Mesendoderm (in vitro differentiated cells): ENCODE results near the gene DENND1B.

Experiments used
- DNase-seq: peaks from one replicate; pipeline ENCODE4 v3.0.0; 2013
- H2AK5ac ChIP-seq: 2 replicates; pipeline ENCODE4 v1.6.1; 2013; ENCODE audit warnings: low read length, inconsistent platforms
- H2BK120ac ChIP-seq: 2 replicates; pipeline ENCODE4 v1.6.1; 2013; ENCODE audit warnings: low read depth, mild to moderate bottlenecking, low read length, moderate library complexity, mixed read lengths
- H2BK15ac ChIP-seq: replicated peaks from 2 replicates; pipeline ENCODE4 v1.6.1; 2013; ENCODE audit warnings: low read depth, mild to moderate bottlenecking, moderate library complexity
- H2BK5ac ChIP-seq: 2 replicates; pipeline ENCODE4 v1.6.1; 2013; ENCODE audit warnings: low read length, inconsistent platforms
- H3K18ac ChIP-seq: 2 replicates; pipeline ENCODE4 v1.6.1; 2013; ENCODE audit warnings: mild to moderate bottlenecking, low read length, mixed read lengths
- H3K23ac ChIP-seq: one replicate; pipeline ENCODE4 v1.6.1; 2013; ENCODE audit warnings: low read length
- H3K27ac ChIP-seq: 2 replicates; pipeline ENCODE4 v1.5.1; 2013; ENCODE audit warnings: low read depth, mild to moderate bottlenecking, inconsistent platforms, low read length, moderate library complexity
- H3K27me3 ChIP-seq: 2 replicates; pipeline ENCODE4 v1.6.1; 2013; ENCODE audit warnings: low read length, control low read depth, mild to moderate bottlenecking, inconsistent platforms; ENCODE audit not compliant: insufficient read depth, poor library complexity
- H3K36me3 ChIP-seq: 2 replicates; pipeline ENCODE4 v1.6.1; 2013; ENCODE audit warnings: low read length, inconsistent platforms; ENCODE audit not compliant: control insufficient read depth, insufficient read depth
- H3K4ac ChIP-seq: one replicate; pipeline ENCODE4 v1.6.1; 2013; ENCODE audit warnings: low read depth, mild to moderate bottlenecking, low read length, moderate library complexity
- H3K4me1 ChIP-seq: 2 replicates; pipeline ENCODE4 v1.6.1; 2013; ENCODE audit warnings: low read depth, low read length, inconsistent platforms; ENCODE audit not compliant: control insufficient read depth
- H3K4me2 ChIP-seq: 2 replicates; pipeline ENCODE4 v1.6.1; 2013; ENCODE audit warnings: low read length
- H3K4me3 ChIP-seq: 2 replicates; pipeline ENCODE4 v1.5.1; 2013; ENCODE audit warnings: mild to moderate bottlenecking, low read length
- H3K56ac ChIP-seq: one replicate; pipeline ENCODE4 v1.6.1; 2013; ENCODE audit warnings: low read length
- H3K79me1 ChIP-seq: 2 replicates; pipeline ENCODE4 v1.6.1; 2013; ENCODE audit warnings: low read length, inconsistent platforms
- H3K79me2 ChIP-seq: 2 replicates; pipeline ENCODE4 v1.6.1; 2013; ENCODE audit warnings: mild to moderate bottlenecking, low read length; ENCODE audit not compliant: control insufficient read depth, insufficient read depth
- H3K9ac ChIP-seq: 2 replicates; pipeline ENCODE4 v1.6.1; 2013; ENCODE audit warnings: low read length, inconsistent platforms
- H4K5ac ChIP-seq: one replicate; pipeline ENCODE4 v1.6.1; 2013; ENCODE audit warnings: low read length
- H4K8ac ChIP-seq: one replicate; pipeline ENCODE4 v1.6.1; 2013; ENCODE audit warnings: low read depth, mild to moderate bottlenecking, control low read depth, low read length, moderate library complexity
- WGBS: extraction: QIAGEN DNeasy Blood & Tissue Kit; methylation state at CpG from one replicate; pipeline ENCODE4 v1.1.7; 2013; ENCODE audit warnings: low lambda C conversion rate, missing lambda C conversion rate; ENCODE audit not compliant: insufficient coverage; ENCODE audit errors: extremely low coverage; 5-methylcytosine and 5-hydroxymethylcytosine counted together

Gene DENND1B

GRCh38 chr1:197695961-197696360 is 79.3 kb downstream of the DENND1B start:
- H3K18ac ChIP-seq, result no peak overlapping the region
- H3K4me3 ChIP-seq, result no peak overlapping the region
- no peak overlapping the region for H3K9ac ChIP-seq
- no peaks in the 10 kb centered on the region for H3K79me1 ChIP-seq
- H2BK5ac ChIP-seq, result no peak overlapping the region
- no peak overlapping the region for H3K56ac ChIP-seq
- DNase-seq, result no peak
- no peak overlapping the region for H3K4me2 ChIP-seq
- H4K8ac ChIP-seq, result no peak overlapping the region
- no peak overlapping the region for H2AK5ac ChIP-seq
- H3K27me3 ChIP-seq, result no peaks in the 10 kb centered on the region
- H3K23ac ChIP-seq, result no peak overlapping the region
- H3K27ac ChIP-seq, result no peak overlapping the region
- no peak overlapping the region for H4K5ac ChIP-seq
- H3K36me3 ChIP-seq, result no peaks in the 10 kb centered on the region
- no peak overlapping the region for H2BK15ac ChIP-seq
- H3K79me2 ChIP-seq, result no peaks in the 10 kb centered on the region
- no peak overlapping the region for H2BK120ac ChIP-seq
- no peak overlapping the region for H3K4ac ChIP-seq
- no peaks in the 10 kb centered on the region for H3K4me1 ChIP-seq

GRCh38 chr1:197692965-197693364 is 82.3 kb downstream of the DENND1B start:
- Histone ChIP-seq H3K79me2 (no peaks in the 10 kb centered on the region), H2BK5ac (no peak overlapping the region), H3K18ac (no peak overlapping the region), H4K8ac (no peak overlapping the region), H3K4me1 (no peaks in the 10 kb centered on the region), H2BK15ac (no peak overlapping the region), H3K4me2 (no peak overlapping the region), H3K27ac (no peak overlapping the region), H2AK5ac (no peak overlapping the region), H3K4me3 (no peak overlapping the region), H3K4ac (no peak overlapping the region), H4K5ac (no peak overlapping the region), H3K36me3 (no peaks in the 10 kb centered on the region), H3K23ac (no peak overlapping the region), H3K79me1 (no peaks in the 10 kb centered on the region), H3K9ac (no peak overlapping the region), H3K27me3 (no peaks in the 10 kb centered on the region), H2BK120ac (no peak overlapping the region), H3K56ac (no peak overlapping the region)
- DNase-seq, result no peak

GRCh38 chr1:197691816-197692215 is 83.5 kb downstream of the DENND1B start:
- no peak overlapping the region for H2AK5ac ChIP-seq
- H3K9ac ChIP-seq, result no peak overlapping the region
- H3K23ac ChIP-seq, result no peak overlapping the region
- H2BK5ac ChIP-seq, result no peak overlapping the region
- H3K79me1 ChIP-seq, result no peaks in the 10 kb centered on the region
- no peak for DNase-seq
- no peak overlapping the region for H3K4me3 ChIP-seq
- no peak overlapping the region for H3K4ac ChIP-seq
- no peaks in the 10 kb centered on the region for H3K4me1 ChIP-seq
- H3K36me3 ChIP-seq, result no peaks in the 10 kb centered on the region
- H4K8ac ChIP-seq, result no peak overlapping the region
- no peaks in the 10 kb centered on the region for H3K79me2 ChIP-seq
- no CpG with 5 or more reads among the region's 1 CpG for WGBS
- no peak overlapping the region for H3K27ac ChIP-seq
- H2BK120ac ChIP-seq, result no peak overlapping the region
- no peak overlapping the region for H2BK15ac ChIP-seq
- H3K4me2 ChIP-seq, result no peak overlapping the region
- H3K18ac ChIP-seq, result no peak overlapping the region
- H3K56ac ChIP-seq, result no peak overlapping the region
- H3K27me3 ChIP-seq, result no peaks in the 10 kb centered on the region
- no peak overlapping the region for H4K5ac ChIP-seq

GRCh38 chr1:197690074-197690473 is 85.2 kb downstream of the DENND1B start:
- Histone ChIP-seq H4K8ac (no peak overlapping the region), H3K4me2 (no peak overlapping the region), H3K23ac (no peak overlapping the region), H3K4me3 (no peak overlapping the region), H3K79me1 (no peaks in the 10 kb centered on the region), H3K56ac (no peak overlapping the region), H3K9ac (no peak overlapping the region), H3K27ac (no peak overlapping the region), H3K4ac (no peak overlapping the region), H3K36me3 (no peaks in the 10 kb centered on the region), H3K27me3 (no peaks in the 10 kb centered on the region), H2BK15ac (no peak overlapping the region), H3K4me1 (peaks cover 2% of the 10 kb centered on the region), H2BK5ac (no peak overlapping the region), H3K18ac (no peak overlapping the region), H2AK5ac (no peak overlapping the region), H4K5ac (no peak overlapping the region), H2BK120ac (no peak overlapping the region), H3K79me2 (no peaks in the 10 kb centered on the region)
- no CpG with 5 or more reads among the region's 3 CpGs for WGBS
- DNase-seq, result no peak

- Histone ChIP-seq H3K4me1 (peaks cover 2% of the 10 kb centered on the region), H3K27ac (no peak overlapping the region), H3K23ac (no peak overlapping the region), H4K8ac (no peak overlapping the region), H3K4ac (no peak overlapping the region), H3K9ac (no peak overlapping the region), H2AK5ac (no peak overlapping the region), H4K5ac (no peak overlapping the region), H2BK15ac (no peak overlapping the region), H2BK120ac (no peak overlapping the region), H2BK5ac (no peak overlapping the region), H3K18ac (no peak overlapping the region), H3K4me2 (no peak overlapping the region), H3K56ac (no peak overlapping the region), H3K27me3 (no peaks in the 10 kb centered on the region), H3K36me3 (no peaks in the 10 kb centered on the region), H3K79me1 (no peaks in the 10 kb centered on the region), H3K79me2 (no peaks in the 10 kb centered on the region), H3K4me3 (no peak overlapping the region)
- no CpG with 5 or more reads among the region's 1 CpG for WGBS
- DNase-seq, result no peak
Measured at GRCh38 chr1:197688233-197688632, 87.0 kb downstream of the DENND1B start.

GRCh38 chr1:197686702-197687355 is 88.5 kb downstream of the DENND1B start:
- H3K36me3 ChIP-seq, result no peaks in the 10 kb centered on the region
- no peak overlapping the region for H3K23ac ChIP-seq
- H2BK120ac ChIP-seq, result no peak overlapping the region
- no CpG with 5 or more reads among the region's 6 CpGs for WGBS
- no peaks in the 10 kb centered on the region for H3K79me1 ChIP-seq
- H3K4me3 ChIP-seq, result no peak overlapping the region
- H2BK5ac ChIP-seq, result no peak overlapping the region
- H3K4me1 ChIP-seq, result peaks cover 2% of the 10 kb centered on the region
- H2BK15ac ChIP-seq, result peak overlapping the region; percentile 92
- H3K79me2 ChIP-seq, result no peaks in the 10 kb centered on the region
- H3K9ac ChIP-seq, result no peak overlapping the region
- no peak overlapping the region for H3K4ac ChIP-seq
- no peak overlapping the region for H3K18ac ChIP-seq
- no peak overlapping the region for H2AK5ac ChIP-seq
- no peak overlapping the region for H4K5ac ChIP-seq
- no peak overlapping the region for H3K4me2 ChIP-seq
- no peak overlapping the region for H3K56ac ChIP-seq
- DNase-seq, result no peak
- no peak overlapping the region for H4K8ac ChIP-seq
- no peak overlapping the region for H3K27ac ChIP-seq
- H3K27me3 ChIP-seq, result no peaks in the 10 kb centered on the region
